HG03064 (cell line): ENCODE measurements around the gene ARHGEF2.

Experiments
- ATAC-seq: cut with Tn5 transposase; IDR thresholded peaks from one replicate; pipeline ENCODE4 v1.9.1; 2021; ENCODE audit warnings: low read depth; ENCODE audit not compliant: unreplicated experiment

Gene ARHGEF2

DNA sequence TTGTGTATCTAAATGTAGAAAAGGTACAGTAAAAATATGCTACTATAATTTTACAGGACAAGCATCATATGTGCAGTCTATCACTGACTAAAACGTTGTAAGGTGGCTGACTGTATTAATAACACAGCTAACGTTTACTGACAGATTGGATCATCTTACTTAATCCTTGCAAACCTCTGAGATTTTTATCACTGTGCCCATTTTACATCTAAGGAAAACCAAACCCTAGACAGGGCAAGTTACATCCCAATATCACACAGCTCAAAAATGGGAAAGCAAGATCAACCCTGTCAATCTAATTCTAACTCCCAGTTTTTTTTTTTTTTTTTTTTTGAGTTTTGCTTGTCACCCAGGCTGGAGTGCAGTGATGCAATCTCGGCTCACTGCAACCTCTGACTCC, 59.7 kb downstream of the ARHGEF2 start:
- ATAC-seq, result no peak

GRCh38 chr1:155913969-155914757, 64.2 kb downstream of the ARHGEF2 start:
- ATAC-seq, result no peak

DNA sequence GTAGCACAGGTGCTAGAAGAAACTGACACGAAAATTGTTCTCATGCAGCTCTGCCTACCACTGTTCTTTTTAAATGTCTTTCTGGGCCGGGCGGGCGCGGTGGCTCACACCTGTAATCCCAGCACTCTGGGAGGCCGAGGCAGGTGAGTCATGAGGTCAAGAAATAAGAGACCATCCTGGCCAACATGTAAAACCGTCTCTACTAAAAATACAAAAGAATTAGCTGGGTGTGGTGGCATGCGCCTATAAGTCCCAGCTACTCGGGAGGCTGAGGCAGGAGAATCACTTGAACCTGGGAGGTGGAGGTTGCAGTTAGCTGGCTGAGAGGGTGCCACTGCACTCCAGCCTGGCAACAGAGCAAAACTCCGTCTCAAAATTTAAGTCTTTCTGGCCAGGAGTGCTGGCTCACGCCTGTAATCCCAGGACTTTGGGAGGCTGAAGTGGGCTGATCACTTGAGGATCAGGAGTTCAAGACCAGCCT, 66.3 kb downstream of the ARHGEF2 start:
- no peak for ATAC-seq

- peak; percentile 68 for ATAC-seq
These were observed 66.9 kb downstream of the ARHGEF2 start, which contains the start of gene RIT1 for GRCh38 chr1:155911156-155912055. TSS of gene RIT1 (minus strand) at chr1:155911349. CDS start at chr1:155910761, 588 bp downstream.

DNA sequence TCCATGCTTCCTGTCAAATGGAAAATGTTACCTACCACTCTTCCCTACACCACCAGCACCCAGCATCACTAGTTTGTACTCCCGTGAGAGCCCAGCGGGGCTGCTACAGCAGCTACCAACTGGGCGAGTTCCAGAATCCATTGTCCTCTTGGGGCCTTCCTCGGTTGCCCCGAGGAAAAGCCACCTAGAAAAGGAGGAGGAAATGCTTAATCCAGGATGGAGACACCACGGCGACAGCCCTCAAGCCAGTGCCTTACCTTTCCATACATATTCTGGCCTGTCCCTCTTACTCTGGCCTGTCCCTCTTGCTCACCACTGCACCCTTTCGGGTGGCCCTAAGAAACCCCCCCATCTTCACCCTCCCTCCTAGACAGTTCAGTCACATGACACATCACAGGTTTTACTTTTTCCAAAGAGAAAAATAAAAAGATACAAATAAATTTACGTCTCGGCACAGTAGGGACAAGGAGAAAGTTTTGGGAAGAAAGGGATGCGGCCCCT, 67.7 kb downstream of the ARHGEF2 start:
- ATAC-seq, result no peak

DNA sequence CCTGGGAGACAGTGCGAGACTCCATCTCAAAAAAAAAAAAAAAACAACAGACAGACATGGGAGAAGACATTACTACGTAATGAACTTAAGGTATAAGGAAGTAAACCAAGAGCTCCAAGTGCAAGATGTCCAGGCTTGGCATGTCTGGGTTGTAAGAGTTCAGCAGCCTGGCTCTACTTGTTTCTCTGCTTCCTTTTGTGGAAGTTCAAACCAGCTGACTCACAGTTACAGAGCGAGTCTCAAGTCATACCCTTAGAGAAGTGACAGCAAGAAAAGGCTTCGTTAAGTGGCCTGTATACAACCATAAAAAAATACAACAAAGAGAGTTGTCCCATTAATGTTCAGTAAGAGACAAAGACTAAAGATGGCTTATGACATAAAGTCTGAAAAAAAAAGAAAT, 68.5 kb downstream of the ARHGEF2 start:
- ATAC-seq, result no peak

- no peak for ATAC-seq
These were observed 74.1 kb downstream of the ARHGEF2 start for GRCh38 chr1:155904261-155904660.

GRCh38 chr1:155900161-155900560, 78.2 kb downstream of the ARHGEF2 start:
- no peak for ATAC-seq

DNA sequence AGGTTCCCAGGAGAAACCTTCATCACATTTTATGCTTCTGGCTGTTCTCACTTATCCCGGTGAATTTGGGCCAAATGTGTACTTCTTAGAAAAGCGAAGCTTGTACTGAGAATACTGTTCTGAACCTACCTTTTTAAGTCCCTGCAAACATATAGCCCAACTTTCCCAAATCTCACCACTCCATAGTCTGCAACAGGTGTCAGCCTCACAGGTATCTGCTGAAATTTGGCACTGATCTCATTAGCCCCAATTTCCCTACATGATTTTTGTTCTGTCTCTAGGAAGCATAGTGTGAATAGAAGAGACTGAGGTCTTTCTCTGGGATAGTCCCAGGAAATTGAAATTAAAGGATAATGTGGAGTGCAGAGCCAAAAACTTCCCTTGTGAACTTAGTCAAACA, 78.7 kb downstream of the ARHGEF2 start:
- ATAC-seq, result no peak

DNA sequence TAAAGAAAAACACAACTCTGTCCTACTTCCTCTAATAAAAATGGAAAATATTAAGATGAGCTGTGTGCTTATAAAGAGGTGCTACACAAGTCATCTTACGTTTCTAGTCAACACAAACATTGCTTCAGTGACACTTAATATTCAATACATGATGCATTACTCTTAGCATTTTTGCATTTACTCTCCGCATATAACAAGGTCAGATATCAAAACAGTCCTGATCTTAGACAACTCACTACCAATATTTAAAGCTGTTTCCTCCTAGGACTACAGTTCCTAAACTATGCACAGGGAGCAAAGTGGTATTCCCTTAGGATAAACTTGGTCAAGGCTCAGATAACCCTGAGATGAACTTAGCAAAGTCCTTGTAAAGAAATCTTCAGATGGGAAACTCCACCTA, 79.5 kb downstream of the ARHGEF2 start:
- no peak for ATAC-seq

DNA sequence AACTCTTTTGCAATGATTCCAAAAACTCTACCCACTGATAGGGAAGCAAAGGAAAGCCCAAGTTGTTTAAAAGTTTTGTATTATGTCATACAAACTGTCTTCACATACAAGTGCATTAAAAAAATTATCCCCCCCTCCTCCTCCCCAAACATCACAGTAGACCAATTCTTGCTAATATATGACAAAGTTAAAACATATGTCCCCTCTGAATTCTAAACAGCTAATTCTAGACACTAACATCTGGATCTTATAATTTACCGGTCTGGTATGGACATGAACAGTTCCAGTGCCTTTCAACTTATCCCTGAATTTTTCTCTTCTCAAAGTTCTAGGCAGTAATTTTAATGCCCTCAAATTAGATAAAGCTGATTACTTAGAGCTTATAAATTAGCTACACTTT, 80.6 kb downstream of the ARHGEF2 start:
- ATAC-seq, result no peak
